Sigmoid colon (tissue), 4 donors: ENCODE data around the gene PDE4D.

Experiments used
- CTCF ChIP-seq, 4 experiments: fragments of 450-650 bp in 3 of 4; fragments of 200-600 bp in 1 of 4; IDR thresholded peaks; one replicate each; pipeline ENCODE4 v1.5.1; 2016 to 2019; ENCODE audit warnings: antibody characterized with exemption in 4 of 4, mild to moderate bottlenecking in 3 of 4, moderate library complexity in 2 of 4
- EP300 ChIP-seq, 4 donors: sonication (generic); formaldehyde crosslinking; IDR thresholded peaks; one replicate each; pipeline ENCODE4 v1.6.1; 2017; ENCODE audit warnings: antibody characterized with exemption in 4 of 4
- POLR2AphosphoS5 ChIP-seq, 4 donors: sonication (generic); formaldehyde crosslinking; IDR thresholded peaks; one replicate each; pipeline ENCODE4 v1.6.1; 2017; ENCODE audit warnings: antibody characterized with exemption in 4 of 4

- TF ChIP-seq CTCF (IDR thresholded peaks at IDR 0.05) (no peak), EP300 (IDR thresholded peaks at IDR 0.05) (no peak), POLR2AphosphoS5 (IDR thresholded peaks at IDR 0.05) (no peak)
These were observed 919.4 kb downstream of the PDE4D start for GRCh38 chr5:58974083-58974482.
